GM19324 (cell line): Measurements from ENCODE around the gene RNF31.
A peak's percentile ranks its signal among the peaks of the same experiment; 100 is the strongest.
"Not testable (repeated sequence)": the region's sequence is repeated elsewhere in the genome, so short reads cannot be mapped to it uniquely, and the experiment has no call there.

Experiments
- ATAC-seq: cut with Tn5 transposase; IDR thresholded peaks from one replicate; pipeline ENCODE4 v1.9.1; 2021; ENCODE audit warnings: mild to moderate bottlenecking, moderate library complexity; ENCODE audit not compliant: unreplicated experiment, low FRiP score

The RNF31 gene

DNA sequence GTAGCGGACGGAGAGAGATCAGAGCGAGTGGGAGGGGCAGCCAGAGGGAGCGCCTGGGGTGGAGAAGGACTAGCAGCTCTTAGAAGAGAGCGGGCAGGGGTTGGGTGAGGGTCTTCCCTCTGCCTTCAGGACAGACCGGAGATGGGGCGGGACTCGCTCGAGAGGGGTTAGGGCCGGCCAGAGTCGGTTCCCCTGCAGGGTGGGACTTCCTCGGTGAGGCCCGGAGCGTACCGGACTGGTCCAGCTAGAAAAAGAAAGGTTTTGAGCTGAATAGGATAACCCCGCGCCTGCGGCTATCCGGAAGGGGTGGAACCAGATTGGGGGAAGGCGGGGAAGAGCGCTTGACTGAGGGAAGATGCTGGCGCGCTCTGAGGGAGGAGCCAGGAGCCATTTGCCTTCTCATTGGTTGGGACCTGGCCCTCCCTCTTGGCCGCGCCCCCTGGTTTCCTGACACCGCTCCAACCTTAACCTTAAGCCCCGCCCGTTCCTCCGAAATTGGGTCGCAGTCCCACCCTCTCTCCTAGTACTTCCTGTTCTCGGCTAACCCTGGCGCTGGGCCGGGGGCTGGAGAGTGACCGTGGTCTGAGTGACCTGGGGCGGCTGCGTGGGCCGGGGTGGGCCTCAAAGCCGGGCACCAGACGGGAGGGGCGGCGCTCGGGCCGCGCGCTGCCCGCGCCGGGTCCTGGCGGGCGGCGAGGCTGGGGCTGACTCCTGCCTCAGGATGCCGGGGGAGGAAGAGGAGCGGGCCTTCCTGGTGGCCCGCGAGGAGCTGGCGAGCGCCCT lies at the start of gene RNF31:
TSS of gene RNF31 (plus strand) at position 521 of the 783 bp plus-strand sequence. CDS start at position 722, 201 bp downstream.
- ATAC-seq: peak; percentile 85

DNA sequence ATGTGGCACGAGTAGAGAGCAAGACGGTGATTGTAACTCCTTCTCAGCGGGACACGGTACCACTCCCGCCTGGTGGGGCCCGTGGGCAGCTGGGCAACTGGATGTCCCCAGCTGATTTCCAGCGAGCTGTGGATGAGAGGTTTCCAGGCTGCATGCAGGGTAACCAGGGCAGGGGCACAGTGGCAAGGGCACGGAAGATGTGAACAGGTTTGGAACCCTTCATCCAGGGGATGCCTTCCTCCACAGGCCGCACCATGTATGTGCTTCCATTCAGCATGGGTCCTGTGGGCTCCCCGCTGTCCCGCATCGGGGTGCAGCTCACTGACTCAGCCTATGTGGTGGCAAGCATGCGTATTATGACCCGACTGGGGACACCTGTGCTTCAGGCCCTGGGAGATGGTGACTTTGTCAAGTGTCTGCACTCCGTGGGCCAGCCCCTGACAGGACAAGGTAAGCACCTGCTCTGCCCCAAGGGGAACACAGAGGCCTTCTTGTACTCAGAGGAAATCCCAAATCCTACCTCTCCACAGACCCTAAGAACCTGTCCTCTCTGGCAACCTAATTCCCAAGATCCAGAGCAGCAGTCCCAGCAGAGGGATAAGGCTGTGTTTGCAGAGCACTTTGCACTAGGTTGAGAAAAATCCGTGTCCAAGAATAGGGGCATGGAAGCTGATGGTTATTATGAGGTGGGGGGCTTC lies 48.9 kb upstream of the RNF31 start:
- ATAC-seq: no peak

DNA sequence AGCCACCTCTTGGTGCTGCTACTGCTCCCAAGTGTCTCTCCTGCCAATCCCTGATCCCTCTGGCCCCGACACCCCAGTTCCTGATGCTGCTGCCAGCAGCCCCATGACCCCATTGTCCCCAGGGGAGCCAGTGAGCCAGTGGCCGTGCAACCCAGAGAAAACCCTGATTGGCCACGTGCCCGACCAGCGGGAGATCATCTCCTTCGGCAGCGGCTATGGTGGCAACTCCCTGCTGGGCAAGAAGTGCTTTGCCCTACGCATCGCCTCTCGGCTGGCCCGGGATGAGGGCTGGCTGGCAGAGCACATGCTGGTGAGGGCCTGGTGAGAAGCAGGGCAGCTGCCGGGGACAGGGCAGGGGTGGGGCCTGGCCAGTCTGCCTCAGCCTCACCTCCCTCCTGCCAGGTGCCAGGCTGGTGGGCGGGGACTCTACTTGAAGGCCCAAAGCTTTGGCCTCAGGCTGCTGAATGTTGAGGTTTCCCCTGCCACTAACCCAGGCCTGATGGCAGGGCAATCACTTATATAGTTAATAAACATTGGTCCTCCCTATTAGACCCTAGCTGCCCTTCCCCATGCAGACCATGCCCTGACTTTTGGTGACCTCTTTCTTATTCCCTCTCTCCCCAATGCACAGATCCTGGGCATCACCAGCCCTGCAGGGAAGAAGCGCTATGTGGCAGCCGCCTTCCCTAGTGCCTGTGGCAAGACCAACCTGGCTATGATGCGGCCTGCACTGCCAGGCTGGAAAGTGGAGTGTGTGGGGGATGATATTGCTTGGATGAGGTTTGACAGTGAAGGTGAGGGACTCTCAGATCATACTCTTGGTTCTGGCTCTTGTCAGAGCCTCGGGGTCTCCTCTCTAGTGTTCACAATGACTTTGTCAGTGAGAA lies 48.1 kb upstream of the RNF31 start:
- no peak for ATAC-seq

DNA sequence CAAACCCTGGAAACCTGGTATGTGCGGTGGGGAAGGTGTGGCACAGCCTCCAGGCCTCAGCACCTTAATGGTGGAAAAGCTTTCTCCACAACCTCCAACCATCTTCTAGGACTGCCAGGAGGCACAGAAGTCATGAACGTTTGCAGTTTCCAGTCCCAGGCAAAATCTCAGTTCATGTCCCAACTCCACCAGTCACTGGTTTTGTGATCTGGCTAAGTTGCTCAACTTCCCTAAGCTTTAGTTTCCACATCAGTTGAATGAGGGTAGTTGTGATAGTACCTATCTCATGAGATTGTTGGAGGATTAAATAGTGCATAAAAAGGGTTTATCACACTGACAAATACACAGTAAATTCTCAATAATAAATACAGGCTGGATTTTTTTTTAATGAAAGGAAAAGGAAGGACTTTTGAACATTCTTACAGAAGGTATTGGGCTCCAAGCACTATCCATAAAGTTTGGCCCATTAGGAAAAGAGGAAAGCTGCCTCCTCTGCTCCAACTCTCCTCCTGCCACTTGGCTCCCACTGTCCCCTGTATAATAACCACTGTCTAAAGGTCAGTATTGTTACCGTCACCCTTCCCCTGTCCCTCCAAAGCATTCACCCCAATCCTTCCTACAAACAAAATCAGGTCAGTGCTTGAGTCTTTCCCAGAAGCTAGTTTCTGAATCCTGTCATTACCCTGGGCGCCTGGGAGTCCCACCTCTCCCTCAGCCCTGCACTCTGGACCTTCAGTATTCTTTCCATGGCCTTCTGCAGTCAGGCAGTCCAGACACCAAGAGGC lies 46.9 kb upstream of the RNF31 start:
- ATAC-seq: no peak

DNA sequence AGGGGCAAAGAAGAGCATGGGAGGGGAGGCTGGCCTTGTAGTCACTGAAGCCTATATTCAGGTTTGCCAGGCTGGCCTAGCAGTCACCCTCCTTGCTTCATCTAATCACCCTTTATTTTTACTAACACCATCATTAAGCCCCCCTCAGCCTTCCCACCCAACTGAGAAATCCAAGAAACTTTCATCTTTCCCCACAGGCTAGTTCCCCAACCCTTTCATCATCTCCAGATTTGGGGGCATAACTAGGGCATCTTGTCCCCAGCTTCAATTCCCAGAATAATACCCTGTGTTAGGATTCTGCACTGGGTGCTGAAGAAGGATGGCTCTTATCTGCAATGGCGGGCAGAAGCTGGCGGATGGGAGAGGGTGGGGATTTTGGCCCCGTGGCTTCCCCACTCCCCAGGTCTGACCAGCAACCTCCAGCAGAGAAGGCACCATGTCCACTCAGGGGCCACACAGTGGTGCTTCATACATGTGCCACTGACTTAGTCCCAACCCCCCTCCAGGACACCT lies 46.3 kb upstream of the RNF31 start:
- no peak for ATAC-seq

DNA sequence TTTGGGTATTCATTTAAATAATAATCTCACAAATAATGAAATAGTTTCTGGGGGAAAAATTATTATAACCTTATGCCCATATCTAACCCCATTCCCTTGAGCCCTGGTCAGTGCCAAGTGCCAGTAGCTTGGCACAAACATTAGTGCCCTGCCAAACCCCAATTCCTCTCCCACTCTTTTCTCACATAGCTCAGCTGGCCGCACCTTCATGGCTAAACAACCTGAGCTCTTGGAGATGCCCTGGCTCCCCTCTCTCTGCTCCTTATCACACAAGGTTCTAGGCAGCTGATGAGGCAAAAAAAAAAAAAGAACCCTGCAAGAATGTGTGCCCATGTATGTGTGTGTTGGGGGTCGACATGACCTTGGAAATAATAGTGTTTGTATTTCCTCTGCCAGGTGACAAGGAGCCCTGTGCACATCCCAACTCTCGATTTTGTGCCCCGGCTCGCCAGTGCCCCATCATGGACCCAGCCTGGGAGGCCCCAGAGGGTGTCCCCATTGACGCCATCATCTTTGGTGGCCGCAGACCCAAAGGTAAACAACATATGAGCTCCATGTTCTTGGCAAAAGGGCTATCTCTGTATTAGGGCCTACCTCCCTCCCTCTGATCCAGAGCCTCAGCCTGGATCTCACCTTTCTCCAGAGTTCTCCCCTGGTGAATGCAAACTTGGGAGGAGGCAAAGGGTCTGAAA lies 44.8 kb upstream of the RNF31 start:
- ATAC-seq: no peak

DNA sequence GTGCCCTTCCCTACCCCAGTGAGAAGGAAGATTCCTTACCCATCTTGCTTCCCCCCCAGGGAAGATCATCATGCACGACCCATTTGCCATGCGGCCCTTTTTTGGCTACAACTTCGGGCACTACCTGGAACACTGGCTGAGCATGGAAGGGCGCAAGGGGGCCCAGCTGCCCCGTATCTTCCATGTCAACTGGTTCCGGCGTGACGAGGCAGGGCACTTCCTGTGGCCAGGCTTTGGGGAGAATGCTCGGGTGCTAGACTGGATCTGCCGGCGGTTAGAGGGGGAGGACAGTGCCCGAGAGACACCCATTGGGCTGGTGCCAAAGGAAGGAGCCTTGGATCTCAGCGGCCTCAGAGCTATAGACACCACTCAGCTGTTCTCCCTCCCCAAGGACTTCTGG lies 43.8 kb upstream of the RNF31 start:
- ATAC-seq: no peak

DNA sequence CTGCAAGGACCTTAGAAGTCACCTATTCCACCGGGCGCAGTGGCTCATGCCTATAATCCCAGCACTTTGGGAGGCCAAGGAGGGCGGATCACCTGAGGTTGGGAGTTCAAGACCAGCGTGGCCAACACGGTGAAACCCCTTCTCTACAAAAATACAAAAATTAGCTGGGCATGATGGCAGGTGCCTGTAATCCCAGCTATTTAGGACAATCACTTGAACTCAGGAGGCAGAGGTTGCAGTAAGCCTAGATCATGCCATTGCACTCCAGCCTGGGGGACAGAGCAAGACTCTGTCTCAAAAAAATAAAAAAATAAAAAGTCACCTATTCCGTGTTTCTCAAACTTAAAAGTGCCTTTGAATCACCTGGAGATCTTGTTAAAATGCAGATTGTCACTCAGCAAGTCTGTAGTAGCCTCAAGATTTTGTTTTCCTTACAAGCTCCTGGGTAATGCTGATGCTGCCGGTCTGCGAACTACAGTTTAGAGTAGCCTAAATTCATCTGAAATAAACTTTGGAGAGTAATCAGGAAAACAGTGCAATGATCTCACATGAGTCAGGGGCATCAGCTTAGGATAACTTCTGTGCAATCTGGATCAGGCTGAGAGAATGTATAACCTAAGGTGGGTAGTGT lies 41.6 kb upstream of the RNF31 start:
- ATAC-seq: not testable (repeated sequence)

DNA sequence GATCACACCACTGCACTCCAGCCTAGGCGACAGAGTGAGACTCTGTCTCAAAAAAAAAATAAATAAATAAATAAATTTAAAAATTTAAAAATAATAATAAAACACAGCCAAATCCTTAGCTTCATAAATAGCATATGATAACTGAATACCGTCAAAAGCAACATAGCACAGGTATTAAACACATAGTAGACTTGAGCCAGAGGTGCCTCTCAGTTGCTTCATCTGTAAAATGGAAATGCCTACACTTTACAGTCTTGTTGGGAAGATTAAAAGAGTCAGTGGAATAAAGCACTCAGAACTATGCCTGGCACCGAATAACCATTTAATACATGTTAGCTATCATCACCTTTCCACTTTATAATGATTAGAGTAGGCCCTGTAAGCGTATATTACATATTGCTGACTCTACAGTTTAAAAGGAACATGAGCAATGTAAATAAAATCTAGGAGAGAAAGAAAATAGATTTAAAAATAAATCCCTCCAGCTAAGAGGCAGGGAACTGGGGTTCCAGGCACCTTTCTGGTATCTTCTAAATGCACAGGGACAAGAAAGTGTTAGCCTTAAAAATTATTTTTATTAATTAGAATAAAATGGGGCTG lies 40.5 kb upstream of the RNF31 start:
- no peak for ATAC-seq

DNA sequence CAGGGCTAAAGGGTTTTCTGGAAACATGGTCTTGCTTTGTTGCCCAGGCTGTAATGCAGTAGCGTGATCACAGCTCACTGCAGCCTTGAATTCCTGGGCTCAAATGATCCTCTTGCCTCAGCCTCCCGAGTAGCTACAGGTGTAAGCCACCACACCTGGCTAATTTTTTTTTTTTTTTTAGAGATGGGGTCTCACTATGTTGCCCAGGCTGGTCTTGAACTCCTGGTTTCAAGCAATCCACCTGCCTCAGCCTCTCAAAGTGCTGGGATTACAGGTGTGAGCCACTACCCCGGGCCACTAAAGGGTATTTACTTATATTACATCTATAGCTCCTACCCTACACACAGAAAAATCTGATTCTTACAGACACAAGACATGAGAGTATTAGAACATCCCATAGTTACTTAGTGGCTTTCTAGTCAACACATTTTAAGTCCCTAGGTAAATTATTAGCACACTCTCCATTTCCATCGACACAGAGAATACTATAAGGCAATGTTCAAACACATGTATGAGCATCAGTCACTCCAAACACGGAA lies 38.9 kb upstream of the RNF31 start:
- ATAC-seq: peak; percentile 26

DNA sequence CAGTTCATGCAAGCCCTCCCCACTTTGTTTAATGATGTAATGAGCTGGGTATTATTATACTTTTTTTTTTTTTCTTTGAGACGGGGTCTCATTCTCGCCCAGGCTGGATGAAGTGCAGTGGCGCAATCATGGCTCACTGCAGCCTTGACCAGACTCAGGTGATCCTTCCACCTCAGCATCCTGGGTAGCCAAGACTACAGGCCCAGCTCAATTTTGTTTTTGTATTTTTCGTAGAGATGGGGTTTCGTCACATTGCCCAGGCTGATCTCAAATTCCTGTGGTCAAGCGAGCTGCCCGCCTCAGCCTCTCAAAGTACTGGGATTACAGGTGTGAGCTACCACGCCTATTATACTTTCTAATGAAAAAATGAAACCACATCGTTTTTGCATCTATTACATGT lies 37.2 kb upstream of the RNF31 start:
- no peak for ATAC-seq

DNA sequence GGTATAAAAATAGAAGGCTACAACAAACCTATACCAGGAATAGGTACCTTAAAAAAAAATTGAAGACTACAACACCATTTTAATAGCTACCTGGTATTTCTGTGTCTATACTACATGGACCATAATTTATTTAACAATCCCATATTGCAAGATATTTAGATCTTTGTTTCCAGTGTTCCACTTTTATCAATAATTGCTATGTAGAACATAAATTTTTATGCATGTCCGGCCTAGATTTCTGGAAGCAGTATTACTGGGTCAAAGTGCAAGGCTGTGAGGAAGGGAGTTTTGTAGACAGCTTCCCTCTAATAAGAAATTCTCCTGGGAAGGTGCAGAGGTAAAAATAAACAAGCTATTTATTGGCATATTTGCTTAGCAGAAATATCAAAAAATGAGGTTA lies 36.8 kb upstream of the RNF31 start:
- no peak for ATAC-seq

DNA sequence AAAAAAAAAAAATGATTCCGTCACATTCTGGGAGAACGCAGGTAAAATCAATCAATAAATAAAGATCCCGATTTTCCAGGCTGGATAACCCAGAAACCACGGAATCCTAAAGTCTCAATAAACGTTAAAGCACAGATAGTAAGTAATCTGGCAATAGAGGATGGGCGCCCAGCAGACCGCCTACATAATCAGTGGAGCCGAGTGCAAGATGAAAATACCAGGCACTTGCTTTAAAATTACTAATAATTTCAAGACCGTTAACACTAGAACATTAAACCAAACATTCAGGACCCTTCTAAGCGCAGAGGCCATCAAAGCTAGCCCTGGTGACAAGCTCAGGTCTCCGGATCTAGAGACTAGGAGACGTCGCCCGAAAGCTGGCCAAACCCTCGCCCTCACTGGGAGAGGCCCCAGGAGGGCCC lies 33.9 kb upstream of the RNF31 start:
- ATAC-seq: no peak

DNA sequence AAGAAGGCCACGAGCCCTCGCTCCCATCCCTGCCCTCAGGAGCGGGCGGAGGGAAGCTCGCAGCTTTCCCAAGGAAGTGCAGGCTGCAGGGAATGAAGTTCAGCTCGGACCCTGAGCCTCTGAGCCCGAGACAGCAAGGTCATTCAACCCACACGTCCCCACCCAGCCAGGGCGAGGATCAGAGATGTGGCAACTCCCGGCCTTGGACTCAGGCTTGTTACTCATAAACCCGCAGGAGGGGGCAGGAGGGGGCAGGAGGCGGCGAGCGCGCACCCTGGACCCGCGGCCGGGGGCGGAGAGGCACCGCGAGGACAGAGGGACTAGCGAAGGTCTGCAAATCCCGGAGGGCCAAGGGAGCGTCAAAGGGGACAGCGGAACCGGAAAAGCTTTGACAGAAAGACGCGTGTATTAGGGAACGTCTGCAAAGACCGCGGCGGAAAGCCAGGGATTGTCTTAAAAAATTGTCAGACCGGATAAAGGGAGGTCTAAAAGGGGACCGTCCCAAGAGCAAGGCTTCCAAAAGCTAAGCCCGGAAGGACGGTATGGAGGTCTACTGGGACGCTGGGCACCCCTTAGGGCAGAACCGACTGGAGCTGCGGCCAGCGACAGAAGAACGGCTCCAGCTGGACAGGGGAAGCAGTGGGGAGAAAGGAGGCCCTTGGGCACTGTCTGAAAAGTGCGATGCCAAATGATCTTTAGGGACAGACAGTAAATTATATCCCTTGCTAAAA lies 33.3 kb upstream of the RNF31 start:
- peak; percentile 29 for ATAC-seq

DNA sequence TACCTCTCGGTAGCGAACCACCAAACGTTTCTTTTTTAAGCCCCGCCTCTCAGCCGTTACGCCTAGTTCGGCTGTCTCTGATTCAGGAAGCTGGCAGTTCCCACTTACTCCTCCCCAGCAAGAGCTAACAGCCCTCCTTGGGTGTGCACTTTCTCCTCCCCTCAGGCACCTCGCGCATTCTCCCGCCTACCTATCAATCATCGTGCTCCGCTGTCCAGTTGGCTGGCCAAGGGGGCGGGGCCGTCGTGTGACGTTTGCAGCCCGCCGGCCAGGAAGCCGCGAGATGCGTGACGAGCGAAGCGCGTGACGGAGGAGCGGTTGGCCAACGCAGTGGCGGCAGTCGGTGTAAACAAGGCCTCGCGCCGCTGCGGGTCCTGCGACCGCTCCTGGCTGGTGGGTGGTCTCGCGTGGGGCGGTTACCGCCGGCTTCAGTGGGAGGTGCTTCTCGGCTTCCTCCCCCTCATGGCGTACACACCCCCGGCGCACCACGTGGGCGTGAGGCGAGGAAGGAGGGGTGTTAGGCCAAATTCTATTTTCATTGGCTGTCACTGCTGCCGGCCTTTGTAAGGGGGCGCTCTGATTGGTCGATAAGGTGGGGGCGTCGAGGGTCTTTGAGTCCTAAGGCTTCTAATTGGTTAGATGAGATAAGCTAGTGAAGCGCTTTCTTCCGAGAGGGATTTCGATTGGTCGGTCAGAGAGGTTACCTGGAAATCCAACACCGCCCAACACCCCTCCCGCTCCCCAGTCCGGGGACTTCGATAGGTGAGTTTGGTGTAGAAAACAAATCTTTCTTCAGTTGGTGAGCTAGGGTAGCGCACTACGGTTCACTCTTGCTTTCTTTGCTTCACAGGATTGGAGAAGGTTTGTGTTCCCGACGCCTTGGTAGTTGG lies 32.5 kb upstream of the RNF31 start, which contains the start of the genes DCAF11 and NRL:
TSS of gene DCAF11 (plus strand) at position 246 of the 890 bp plus-strand sequence. CDS start 818 bp downstream, outside the sequence.
TSS of gene NRL (minus strand) at position 418 of the 890 bp plus-strand sequence. CDS start 32,101 bp downstream, outside the sequence.
- ATAC-seq: peak; percentile 91

DNA sequence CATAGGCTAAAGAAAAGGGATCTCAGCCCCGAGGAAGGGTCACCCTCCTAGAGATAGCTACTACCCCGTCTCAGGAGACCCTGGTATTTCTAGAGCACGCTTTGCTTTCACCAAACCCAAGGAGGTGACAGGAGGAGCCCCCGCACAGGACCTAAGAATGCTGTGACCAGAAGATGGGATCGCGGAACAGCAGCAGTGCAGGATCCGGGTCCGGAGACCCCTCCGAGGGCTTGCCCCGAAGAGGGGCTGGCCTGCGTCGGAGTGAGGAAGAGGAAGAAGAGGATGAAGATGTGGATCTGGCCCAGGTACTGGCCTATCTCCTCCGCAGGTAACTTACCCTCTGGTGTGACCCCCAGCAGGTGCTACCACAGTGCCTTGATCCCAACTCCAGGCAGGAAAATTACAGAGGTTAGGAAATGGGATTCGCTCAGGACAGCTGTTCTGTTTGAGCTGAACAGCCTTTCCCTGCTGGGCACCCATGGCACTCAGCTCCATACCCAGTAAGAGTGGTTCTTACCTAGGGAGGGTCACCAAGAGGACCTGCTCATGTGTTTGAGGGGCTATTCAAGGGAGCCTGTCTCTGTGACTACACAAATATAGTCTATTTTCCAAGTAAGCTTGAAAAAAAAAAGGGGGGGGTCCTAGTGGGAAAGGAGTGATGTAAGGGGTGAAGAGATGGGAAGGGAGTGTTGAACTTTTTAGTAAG lies 31.7 kb upstream of the RNF31 start:
- no peak for ATAC-seq
